ENCODE measurements around the gene TMEM220. TPM values are rescaled to one million over a fixed set of nuclear protein-coding genes. Genes with fewer than 3 reads are reported as not detected.

TMEM220 gene
- total and polyA plus RNA-seq, 2 experiments from 2014 or later: 0.54 to 9.5 TPM

DNA sequence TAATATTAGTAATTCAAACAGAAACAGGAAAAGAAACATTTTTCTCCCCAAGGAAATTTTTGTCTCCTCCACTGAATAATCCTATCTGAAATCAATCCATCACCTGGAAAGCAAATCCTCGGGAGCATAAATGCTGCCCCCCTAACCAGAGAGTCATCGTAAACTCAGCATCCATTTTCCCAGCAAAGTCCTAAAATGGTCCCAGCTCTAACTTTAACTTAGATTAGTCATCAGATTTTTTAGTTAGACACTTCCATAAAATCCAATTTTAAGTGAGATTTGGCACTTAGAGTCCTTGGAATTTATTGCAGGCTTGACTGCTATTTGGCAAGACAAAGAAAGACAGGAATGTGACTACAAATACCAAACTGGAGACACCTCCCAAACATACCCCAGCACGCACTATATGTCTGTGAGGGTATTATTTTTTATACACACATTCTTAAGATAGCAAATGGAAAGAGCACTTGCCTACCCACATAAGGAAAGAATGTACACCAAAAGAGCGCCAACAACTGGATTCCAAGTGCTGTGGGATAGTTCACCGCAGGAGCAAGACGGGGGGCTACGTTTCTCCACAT, 47.9 kb downstream of the TMEM220 start:
- TF ChIP-seq EZH2phosphoT487 (IDR thresholded peaks at IDR 0.05; ENCODE audit: insufficient read depth, low read depth): no peak
- no peak for TF ChIP-seq EZH2 (IDR thresholded peaks at IDR 0.05; ENCODE audit: insufficient read depth, poor library complexity, severe bottlenecking)
- Histone ChIP-seq H3F3A (ENCODE audit: insufficient read depth) (peaks cover 16% of the 10 kb centered on the region), H4K20me1 (ENCODE audit: insufficient read depth) (no peaks in the 10 kb centered on the region), H3K4me1 (ENCODE audit: insufficient read depth) (peaks cover 18% of the 10 kb centered on the region), H2AFZ (no peak overlapping the region), H3K36me3 (ENCODE audit: low read depth) (peaks cover 42% of the 10 kb centered on the region), H3K27me3 (replicated peaks; ENCODE audit: insufficient read depth) (no peaks in the 10 kb centered on the region), H3K9me2 (ENCODE audit: insufficient read depth) (no peaks in the 10 kb centered on the region), H3K4me2 (ENCODE audit: unreplicated experiment) (peak overlapping the region; percentile 35), H3K79me2 (ENCODE audit: insufficient read depth) (peaks cover 18% of the 10 kb centered on the region), H3K4me3 (no peak overlapping the region), H3K9ac (no peak overlapping the region), H3K27ac (peak overlapping the region; percentile 28; the same call in 1 of the 2 replicates), H3K9me3 (ENCODE audit: low read depth) (no peaks in the 10 kb centered on the region)
- in situ Hi-C loops (cut with MboI): no loop called here
- 49 to 60% methylated on average over 7 of the region's 7 CpGs for WGBS, 2 experiments (ENCODE audit: low coverage in 1 of 2, low lambda C conversion rate in 2 of 2, missing lambda C conversion rate in 2 of 2)
- DNase-seq: peak; percentile 47

DNA sequence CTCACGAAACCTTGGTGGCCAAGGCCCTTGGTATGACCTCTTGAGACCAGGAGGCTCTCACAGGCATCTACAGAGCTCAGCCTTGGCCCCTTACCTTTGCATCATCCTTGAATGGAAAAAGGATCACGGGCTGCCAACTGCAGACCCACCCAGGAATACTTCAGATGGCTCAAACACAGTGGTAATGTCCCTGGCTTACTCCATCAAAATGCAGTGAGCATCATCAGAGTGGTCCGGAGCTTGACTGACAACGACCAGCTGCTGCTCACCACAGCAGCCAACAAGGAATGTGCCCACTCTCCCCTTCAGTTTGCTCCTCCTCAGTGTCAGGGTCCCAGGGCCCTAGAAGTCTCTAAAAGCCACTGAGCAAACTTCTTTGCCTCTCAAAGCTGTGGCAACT, 55.1 kb downstream of the TMEM220 start:
- no peak overlapping the region for H2AFZ ChIP-seq
- H3K9ac ChIP-seq: no peak overlapping the region
- no peaks in the 10 kb centered on the region for H3K4me1 ChIP-seq (ENCODE audit: insufficient read depth)
- DNase-seq: no peak
- H3K79me2 ChIP-seq (ENCODE audit: insufficient read depth): no peaks in the 10 kb centered on the region
- H3K27me3 ChIP-seq (replicated peaks; ENCODE audit: insufficient read depth): no peaks in the 10 kb centered on the region
- H3K4me2 ChIP-seq (ENCODE audit: unreplicated experiment): no peak overlapping the region
- no peaks in the 10 kb centered on the region for H3K9me3 ChIP-seq (ENCODE audit: low read depth)
- in situ Hi-C loops (cut with MboI): no loop called here
- no peak overlapping the region for H3K27ac ChIP-seq
- no peaks in the 10 kb centered on the region for H4K20me1 ChIP-seq (ENCODE audit: insufficient read depth)
- WGBS, 2 experiments (ENCODE audit: low coverage in 1 of 2, low lambda C conversion rate in 2 of 2, missing lambda C conversion rate in 2 of 2): 93 to 100% methylated on average over 4 of the region's 4 CpGs
- H3K4me3 ChIP-seq: no peak overlapping the region
- no peaks in the 10 kb centered on the region for H3K9me2 ChIP-seq (ENCODE audit: insufficient read depth)
- no peaks in the 10 kb centered on the region; the same call in 1 of the 2 replicates for H3F3A ChIP-seq (ENCODE audit: insufficient read depth)
- H3K36me3 ChIP-seq (ENCODE audit: low read depth): peaks cover 21% of the 10 kb centered on the region; the same call in 1 of the 2 replicates
- no peak for TF ChIP-seq EZH2 (IDR thresholded peaks at IDR 0.05; ENCODE audit: insufficient read depth, poor library complexity, severe bottlenecking)
- no peak for TF ChIP-seq EZH2phosphoT487 (IDR thresholded peaks at IDR 0.05; ENCODE audit: insufficient read depth, low read depth)

DNA sequence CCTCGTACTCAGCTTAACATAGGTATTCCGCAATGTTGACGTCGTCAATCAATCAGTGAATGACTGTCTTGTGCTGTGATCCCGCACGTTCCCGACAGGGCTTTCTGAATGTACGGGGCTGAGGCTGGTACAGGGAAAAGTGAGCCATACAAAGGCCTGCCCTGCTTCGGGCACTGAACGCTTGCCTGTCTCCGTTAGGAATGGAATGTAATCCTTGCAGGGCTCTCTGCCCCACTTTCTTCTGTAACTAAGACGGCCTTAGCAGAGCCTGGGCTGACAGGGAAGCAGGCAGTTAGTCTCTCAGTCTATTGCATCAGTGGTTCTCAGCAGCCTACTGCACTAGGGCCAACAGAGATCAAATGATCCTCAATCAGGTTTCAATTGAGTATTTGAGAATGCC, 56.5 kb downstream of the TMEM220 start:
- H3K9ac ChIP-seq: no peak overlapping the region
- WGBS, 2 experiments (ENCODE audit: low coverage in 1 of 2, low lambda C conversion rate in 2 of 2, missing lambda C conversion rate in 2 of 2): 91 to 93% methylated on average over 12 of the region's 12 CpGs
- H4K20me1 ChIP-seq (ENCODE audit: insufficient read depth): no peaks in the 10 kb centered on the region
- no peak overlapping the region for H3K4me3 ChIP-seq
- DNase-seq: no peak
- no peaks in the 10 kb centered on the region for H3K9me2 ChIP-seq (ENCODE audit: insufficient read depth)
- no peak overlapping the region for H2AFZ ChIP-seq
- H3K27ac ChIP-seq: no peak overlapping the region
- in situ Hi-C loops (cut with MboI): no loop called here
- no peaks in the 10 kb centered on the region for H3K79me2 ChIP-seq (ENCODE audit: insufficient read depth)
- no peak overlapping the region for H3K4me2 ChIP-seq (ENCODE audit: unreplicated experiment)
- H3K36me3 ChIP-seq (ENCODE audit: low read depth): peaks cover 10% of the 10 kb centered on the region; the same call in 1 of the 2 replicates
- no peaks in the 10 kb centered on the region for H3K27me3 ChIP-seq (replicated peaks; ENCODE audit: insufficient read depth)
- no peak for TF ChIP-seq EZH2 (IDR thresholded peaks at IDR 0.05; ENCODE audit: insufficient read depth, poor library complexity, severe bottlenecking)
- TF ChIP-seq EZH2phosphoT487 (IDR thresholded peaks at IDR 0.05; ENCODE audit: insufficient read depth, low read depth): no peak
- peaks cover 9% of the 10 kb centered on the region for H3F3A ChIP-seq (ENCODE audit: insufficient read depth)
- peaks cover 9% of the 10 kb centered on the region for H3K4me1 ChIP-seq (ENCODE audit: insufficient read depth)
- no peaks in the 10 kb centered on the region for H3K9me3 ChIP-seq (ENCODE audit: low read depth)

DNA sequence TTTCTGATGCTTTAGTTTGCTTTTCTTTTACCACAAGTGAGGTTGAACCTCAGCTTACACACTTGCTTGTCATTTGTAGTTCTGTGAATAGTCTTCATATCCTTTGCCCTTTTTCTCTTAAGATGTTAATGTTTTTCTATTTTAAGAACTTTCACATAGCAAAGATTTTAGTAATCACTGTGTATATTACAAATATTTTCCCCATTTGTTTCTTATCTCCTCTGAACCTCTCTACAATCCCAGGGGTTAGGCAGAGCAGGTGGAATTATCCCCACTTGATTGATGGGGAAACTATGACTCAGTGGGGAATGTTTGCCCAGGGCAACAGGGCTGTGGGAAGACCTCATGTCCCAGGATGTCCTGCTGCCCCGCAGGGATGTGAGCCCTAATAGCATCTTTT, 61.0 kb downstream of the TMEM220 start:
- Histone ChIP-seq H3K27ac (no peak overlapping the region), H3F3A (ENCODE audit: insufficient read depth) (peaks cover 10% of the 10 kb centered on the region), H3K4me3 (no peak overlapping the region), H3K79me2 (ENCODE audit: insufficient read depth) (no peaks in the 10 kb centered on the region), H3K9me3 (ENCODE audit: low read depth) (no peaks in the 10 kb centered on the region), H3K9me2 (ENCODE audit: insufficient read depth) (no peaks in the 10 kb centered on the region), H4K20me1 (ENCODE audit: insufficient read depth) (no peaks in the 10 kb centered on the region), H3K36me3 (ENCODE audit: low read depth) (no peaks in the 10 kb centered on the region), H3K4me2 (ENCODE audit: unreplicated experiment) (peak overlapping the region; percentile 14), H3K9ac (no peak overlapping the region), H2AFZ (no peak overlapping the region), H3K4me1 (ENCODE audit: insufficient read depth) (peaks cover 11% of the 10 kb centered on the region), H3K27me3 (replicated peaks; ENCODE audit: insufficient read depth) (no peaks in the 10 kb centered on the region)
- no peak for TF ChIP-seq EZH2phosphoT487 (IDR thresholded peaks at IDR 0.05; ENCODE audit: insufficient read depth, low read depth)
- DNase-seq: peak; percentile 35
- in situ Hi-C loops (cut with MboI): no loop called here
- 44 to 62% methylated on average over 1 of the region's 1 CpG for WGBS, 2 experiments (ENCODE audit: low coverage in 1 of 2, low lambda C conversion rate in 2 of 2, missing lambda C conversion rate in 2 of 2)

Data from GM23248 (cell line).